ENCODE results near the gene MYO1G.
"Not testable (repeated sequence)": the region's sequence is repeated elsewhere in the genome, so short reads cannot be mapped to it uniquely, and the experiment has no call there.

Gene MYO1G

GRCh38 chr7:44935016-44935415, 43.8 kb downstream of the MYO1G start:
- no peak for DNase-seq

- DNase-seq = not testable (repeated sequence)
These were observed 44.3 kb downstream of the MYO1G start for GRCh38 chr7:44934510-44934909.

GRCh38 chr7:44930921-44931320, 47.9 kb downstream of the MYO1G start:
- DNase-seq = no peak

GRCh38 chr7:44922351-44922694, 56.5 kb downstream of the MYO1G start:
- DNase-seq = no peak

GRCh38 chr7:44921607-44922350, 57.0 kb downstream of the MYO1G start:
- peak; percentile 26 for DNase-seq

GRCh38 chr7:44920119-44920518, 58.7 kb downstream of the MYO1G start:
- no peak for DNase-seq

- DNase-seq = no peak
These were observed 60.8 kb downstream of the MYO1G start for GRCh38 chr7:44918029-44918428.

- DNase-seq = no peak
These were observed 61.4 kb downstream of the MYO1G start for GRCh38 chr7:44917465-44917864.

GRCh38 chr7:44914992-44915607, 63.7 kb downstream of the MYO1G start:
- DNase-seq = no peak

GRCh38 chr7:44912775-44913347, 66.0 kb downstream of the MYO1G start:
- DNase-seq = no peak
